ENCODE results near the gene GYS2. TPM values are rescaled to one million over a fixed set of nuclear protein-coding genes. Genes with fewer than 3 reads are reported as not detected.

Gene GYS2
- total and polyA plus RNA-seq, 4 donors: 15.5 to 86.8 (median 34.1) TPM

- H3K27ac ChIP-seq (ENCODE audit: low read depth in 1 of 2, low read length in 2 of 2): no peak overlapping the region
- WGBS: 71% methylated on average over 5 of the region's 5 CpGs
- H3K4me3 ChIP-seq (ENCODE audit: low read depth in 1 of 3, low read length in 3 of 3): no peak overlapping the region
- H3K9ac ChIP-seq (ENCODE audit: low read depth in 1 of 2, low read length in 2 of 2): no peak overlapping the region
- DNase-seq (ENCODE audit: low spot score): no peak
- H3K4me1 ChIP-seq (ENCODE audit: control insufficient read depth in 4 of 4, insufficient read depth in 4 of 4, low read length in 3 of 4): no peaks in the 10 kb centered on the region
- H3K9me3 ChIP-seq (ENCODE audit: control insufficient read depth in 4 of 4, low read length in 3 of 4): no peaks in the 10 kb centered on the region
- no peak for TF ChIP-seq EGR1 (IDR thresholded peaks at IDR 0.05; ENCODE audit: low read depth in 2 of 2)
- TF ChIP-seq MAX (IDR thresholded peaks at IDR 0.05): no peak
- no peak for TF ChIP-seq JUND (IDR thresholded peaks at IDR 0.05)
- no peak for TF ChIP-seq ZBTB33 (IDR thresholded peaks at IDR 0.05)
- TF ChIP-seq HNF4G (IDR thresholded peaks at IDR 0.05): no peak
- no peak for TF ChIP-seq YY1 (IDR thresholded peaks at IDR 0.05)
- no peak for TF ChIP-seq HNF4A (conservative IDR thresholded peaks at IDR 0.05)
- no peak for TF ChIP-seq NR2F2 (IDR thresholded peaks at IDR 0.05)
- peaks cover 0 to 23% (median 17%) of the 10 kb centered on the region in 4 donors for H3K36me3 ChIP-seq (ENCODE audit: control insufficient read depth in 4 of 4, insufficient read depth in 3 of 4, low read depth in 1 of 4, low read length in 3 of 4)
- H3K27me3 ChIP-seq (ENCODE audit: control insufficient read depth in 4 of 4, insufficient read depth in 4 of 4, low read length in 3 of 4): no peaks in the 10 kb centered on the region
These were observed 62.2 kb downstream of the GYS2 start for GRCh38 chr12:21542403-21542802.

- Histone ChIP-seq H3K27ac (ENCODE audit: low read depth in 1 of 2, low read length in 2 of 2) (no peak overlapping the region), H3K27me3 (ENCODE audit: control insufficient read depth in 4 of 4, insufficient read depth in 4 of 4, low read length in 3 of 4) (no peaks in the 10 kb centered on the region), H3K4me3 (ENCODE audit: low read depth in 1 of 3, low read length in 3 of 3) (no peak overlapping the region), H3K36me3 (ENCODE audit: control insufficient read depth in 4 of 4, insufficient read depth in 3 of 4, low read depth in 1 of 4, low read length in 3 of 4) (peaks cover 0 to 27% (median 22%) of the 10 kb centered on the region in 4 donors), H3K9me3 (ENCODE audit: control insufficient read depth in 4 of 4, low read length in 3 of 4) (no peaks in the 10 kb centered on the region), H3K4me1 (ENCODE audit: control insufficient read depth in 4 of 4, insufficient read depth in 4 of 4, low read length in 3 of 4) (no peaks in the 10 kb centered on the region), H3K9ac (ENCODE audit: low read depth in 1 of 2, low read length in 2 of 2) (no peak overlapping the region)
- 93% methylated on average over 6 of the region's 6 CpGs for WGBS
- no peak for DNase-seq (ENCODE audit: low spot score)
- TF ChIP-seq TAF1 (conservative IDR thresholded peaks at IDR 0.05) (no peak), MAX (IDR thresholded peaks at IDR 0.05) (no peak), HNF4A (conservative IDR thresholded peaks at IDR 0.05) (no peak), JUND (IDR thresholded peaks at IDR 0.05) (no peak), YY1 (IDR thresholded peaks at IDR 0.05) (no peak), NR2F2 (IDR thresholded peaks at IDR 0.05) (no peak), ATF3 (IDR thresholded peaks at IDR 0.05) (no peak), EGR1 (IDR thresholded peaks at IDR 0.05; ENCODE audit: low read depth in 2 of 2) (no peak), CTCF (IDR thresholded peaks at IDR 0.05; ENCODE audit: low read depth, low read length, missing input control) (no peak), FOXA1 (IDR thresholded peaks at IDR 0.05) (no peak), REST (IDR thresholded peaks at IDR 0.05) (no peak), GABPA (IDR thresholded peaks at IDR 0.05 in 1 of 2, conservative IDR thresholded peaks at IDR 0.05 in 1 of 2) (no peak), ZBTB33 (IDR thresholded peaks at IDR 0.05) (no peak), RAD21 (IDR thresholded peaks at IDR 0.05) (no peak), RXRA (IDR thresholded peaks at IDR 0.05) (no peak), SP1 (IDR thresholded peaks at IDR 0.05) (no peak), FOXA2 (IDR thresholded peaks at IDR 0.05) (no peak)
These were observed 62.9 kb downstream of the GYS2 start for GRCh38 chr12:21541773-21542172.

Measured in liver (tissue), 9 donors.